Kidney tubule cell (primary cell): ENCODE results near the gene SCO2.

Experiments used
- DNase-seq: peaks from one replicate; pipeline ENCODE4 v3.0.0-alpha.2; 2018; ENCODE audit warnings: low spot score

The SCO2 gene

DNA sequence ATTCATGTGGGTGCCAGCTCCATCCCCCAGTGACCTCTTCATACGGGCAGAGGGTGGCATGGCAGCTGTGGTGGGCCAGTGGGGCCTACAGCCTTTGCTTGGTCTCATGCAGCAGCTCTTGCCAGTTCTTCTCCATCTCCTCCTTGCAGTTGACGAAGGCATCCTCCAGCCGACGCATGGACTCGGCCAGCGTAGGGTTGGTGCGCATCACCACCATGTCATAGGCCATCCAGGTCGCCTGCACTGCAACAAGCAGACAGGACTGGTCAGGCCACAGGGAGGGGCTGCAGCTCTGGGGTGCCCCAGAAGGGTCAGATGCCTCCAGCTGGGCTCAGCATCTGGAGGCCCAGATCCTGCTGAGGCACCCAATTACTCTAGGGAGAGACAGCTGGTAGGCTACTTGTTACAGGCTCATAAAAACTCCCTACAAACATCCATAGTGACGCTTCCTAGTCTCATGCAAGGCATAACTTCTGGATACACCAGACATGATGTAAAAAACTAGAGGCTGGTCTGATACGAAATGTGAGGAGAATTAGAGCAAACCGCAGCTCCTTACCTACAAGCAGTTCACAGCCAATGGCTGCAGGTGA is 25.9 kb upstream of the SCO2 start:
- DNase-seq: no peak

DNA sequence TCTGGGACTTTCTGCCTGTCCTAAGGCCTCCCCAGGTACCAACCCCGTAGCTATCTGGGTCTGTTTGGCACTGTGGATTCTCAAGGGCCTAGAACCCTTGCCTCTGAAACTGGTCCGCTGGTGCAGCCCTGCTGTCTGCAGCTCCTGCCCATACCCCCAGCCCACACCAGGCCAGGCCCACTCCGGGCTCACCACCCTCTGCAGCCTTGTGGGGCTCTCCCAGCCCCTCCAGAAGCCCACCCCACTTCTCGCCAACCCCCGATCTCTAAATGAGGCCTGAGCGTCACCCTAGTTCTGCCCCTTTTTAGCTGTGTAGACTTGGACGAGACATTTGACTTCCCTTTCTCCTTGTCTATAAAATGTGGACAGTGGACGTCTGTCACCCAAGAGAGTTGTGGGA is 25.0 kb upstream of the SCO2 start:
- DNase-seq: no peak

DNA sequence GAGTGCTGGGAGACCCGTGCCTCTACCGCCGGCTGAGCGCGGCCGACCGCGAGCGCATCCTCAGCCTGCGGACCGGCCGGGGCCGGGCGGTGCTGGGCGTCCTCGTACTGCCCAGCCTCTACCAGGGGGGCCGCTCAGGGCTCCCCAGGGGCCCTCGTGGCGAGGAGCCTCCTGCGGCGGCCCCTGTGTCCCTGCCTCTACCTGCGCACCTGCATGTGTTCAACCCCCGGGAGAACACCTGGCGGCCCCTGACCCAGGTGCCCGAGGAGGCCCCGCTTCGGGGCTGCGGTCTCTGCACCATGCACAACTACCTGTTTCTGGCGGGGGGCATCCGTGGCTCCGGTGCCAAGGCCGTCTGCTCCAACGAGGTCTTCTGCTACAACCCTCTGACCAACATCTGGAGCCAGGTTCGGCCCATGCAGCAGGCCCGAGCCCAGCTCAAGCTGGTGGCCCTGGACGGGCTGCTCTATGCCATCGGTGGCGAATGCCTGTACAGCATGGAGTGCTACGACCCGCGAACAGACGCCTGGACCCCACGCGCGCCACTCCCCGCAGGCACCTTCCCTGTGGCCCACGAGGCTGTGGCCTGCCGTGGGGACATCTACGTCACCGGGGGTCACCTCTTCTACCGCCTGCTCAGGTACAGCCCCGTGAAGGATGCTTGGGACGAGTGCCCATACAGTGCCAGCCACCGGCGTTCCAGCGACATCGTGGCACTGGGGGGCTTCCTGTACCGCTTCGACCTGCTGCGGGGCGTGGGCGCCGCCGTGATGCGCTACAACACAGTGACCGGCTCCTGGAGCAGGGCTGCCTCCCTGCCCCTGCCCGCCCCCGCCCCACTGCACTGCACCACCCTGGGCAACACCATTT is 23.8 kb upstream of the SCO2 start:
- DNase-seq: no peak

DNA sequence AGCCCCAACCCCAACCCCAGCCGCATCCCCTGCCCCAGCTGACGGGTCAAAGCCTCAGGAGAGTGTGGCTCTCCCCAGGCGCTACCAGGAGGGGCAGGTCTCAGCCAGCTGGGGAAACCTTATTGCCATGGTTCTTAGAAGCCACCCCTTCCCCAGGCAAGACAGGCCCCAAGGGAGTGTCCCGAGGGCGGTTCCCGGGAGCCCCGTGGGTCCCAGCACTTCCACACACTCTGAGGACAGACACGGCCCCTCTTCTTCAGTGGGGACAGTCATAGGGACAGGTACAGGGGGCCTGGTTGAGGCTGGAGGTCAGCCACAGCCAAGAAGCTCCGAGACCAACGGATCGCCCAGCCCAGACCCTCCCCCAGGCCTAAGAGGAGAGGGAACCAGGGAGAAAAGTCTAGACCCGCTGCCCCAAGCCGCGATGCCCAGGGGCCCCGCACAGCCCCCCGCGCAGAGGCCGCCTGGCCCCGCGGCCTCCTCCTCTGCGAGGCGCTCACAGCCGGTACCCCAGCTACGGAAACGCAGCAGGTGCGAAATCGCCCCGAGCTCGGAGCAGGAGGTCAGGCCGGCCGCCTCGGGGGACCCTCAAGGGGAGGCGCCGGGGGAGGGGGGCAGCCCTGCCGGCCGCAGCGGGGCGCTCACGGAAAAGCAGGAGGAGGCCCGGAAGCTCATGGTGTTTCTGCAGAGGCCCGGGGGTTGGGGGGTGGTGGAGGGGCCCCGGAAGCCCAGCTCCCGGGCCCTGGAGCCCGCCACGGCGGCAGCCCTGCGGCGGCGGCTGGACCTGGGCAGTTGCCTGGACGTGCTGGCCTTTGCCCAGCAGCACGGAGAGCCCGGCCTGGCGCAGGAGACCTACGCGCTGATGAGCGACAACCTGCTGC is 22.9 kb upstream of the SCO2 start:
- no peak for DNase-seq

DNA sequence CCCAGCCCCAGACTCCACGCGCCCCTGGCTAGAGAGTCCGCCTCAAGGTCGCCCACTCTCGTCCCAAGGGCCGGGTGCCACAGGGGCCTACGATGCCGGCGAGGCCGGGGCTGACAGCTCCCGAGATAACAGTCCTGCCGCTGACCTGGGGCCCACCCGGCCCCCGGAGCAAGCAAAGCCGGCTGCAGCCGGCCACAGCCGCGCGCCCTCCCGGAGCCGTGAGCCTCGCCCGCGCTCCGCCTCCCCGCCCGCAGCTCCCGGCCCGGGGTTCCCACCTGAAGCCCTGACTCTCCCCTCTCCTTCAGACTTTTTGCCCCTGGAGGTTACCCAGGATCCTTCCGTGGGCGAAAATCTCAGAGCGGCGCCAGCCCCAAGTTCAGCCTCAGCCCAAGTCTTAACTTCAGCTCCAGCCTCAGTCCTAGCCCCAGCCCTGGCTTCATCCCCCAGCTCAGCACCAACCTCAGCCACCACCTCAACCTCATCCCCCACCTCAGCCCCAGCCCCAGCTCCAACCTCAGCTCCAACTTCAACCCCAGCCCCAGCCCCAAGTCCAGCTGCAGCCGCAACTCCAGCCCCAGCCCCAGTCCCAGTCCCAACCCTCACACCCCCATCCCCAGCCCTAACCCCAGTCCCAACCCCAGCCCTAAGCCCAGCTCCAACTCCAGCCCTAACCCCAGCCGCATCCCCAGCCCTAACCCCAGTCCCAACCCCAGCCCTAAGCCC is 22.0 kb upstream of the SCO2 start:
- no peak for DNase-seq

DNA sequence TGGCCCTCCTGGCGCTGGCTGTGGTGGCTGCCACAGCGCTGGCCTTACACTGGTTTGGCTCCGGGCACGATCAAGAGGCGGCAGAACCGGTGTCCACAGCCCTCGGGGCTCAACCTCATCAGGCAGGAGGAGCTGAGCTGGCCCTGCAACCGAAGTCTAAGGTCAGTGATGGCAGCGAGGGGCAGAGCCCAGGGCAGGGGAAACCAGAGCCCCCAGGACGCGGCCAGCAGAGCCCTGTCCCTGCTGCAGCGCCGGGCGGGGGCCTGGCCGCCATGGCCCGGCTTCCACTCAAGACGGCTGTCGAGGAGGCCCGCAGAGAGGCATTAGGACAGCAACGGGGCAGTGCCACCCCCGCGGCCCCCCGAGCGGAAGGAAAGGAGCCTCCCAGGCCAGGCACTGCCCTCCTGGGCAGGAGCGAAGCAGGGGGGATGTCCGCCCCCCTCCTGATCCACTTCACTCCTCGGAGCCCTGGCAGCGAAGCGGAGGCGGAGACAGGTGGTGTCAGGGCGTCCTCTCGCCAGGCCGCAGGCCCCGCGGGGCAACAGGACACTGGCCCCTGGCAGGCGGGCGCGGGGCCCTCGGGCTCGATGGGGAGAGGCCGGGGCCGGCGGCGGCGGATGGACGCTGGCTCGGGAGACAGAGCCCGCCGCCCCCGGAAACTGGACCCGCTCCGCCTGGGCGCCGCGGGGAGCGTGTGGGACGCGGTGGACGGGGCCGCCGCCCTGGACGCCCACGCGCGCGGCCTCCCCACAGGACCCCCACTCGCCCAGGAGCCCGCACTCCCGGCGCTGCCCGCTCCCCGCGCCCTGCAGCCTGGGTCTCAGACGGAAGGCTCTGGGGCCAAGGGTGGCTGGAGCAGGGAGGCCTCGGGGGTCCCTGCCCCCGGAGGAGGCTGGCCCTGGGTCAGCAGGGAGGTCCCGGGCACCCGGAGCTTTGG is 21.2 kb upstream of the SCO2 start:
- DNase-seq: no peak

DNA sequence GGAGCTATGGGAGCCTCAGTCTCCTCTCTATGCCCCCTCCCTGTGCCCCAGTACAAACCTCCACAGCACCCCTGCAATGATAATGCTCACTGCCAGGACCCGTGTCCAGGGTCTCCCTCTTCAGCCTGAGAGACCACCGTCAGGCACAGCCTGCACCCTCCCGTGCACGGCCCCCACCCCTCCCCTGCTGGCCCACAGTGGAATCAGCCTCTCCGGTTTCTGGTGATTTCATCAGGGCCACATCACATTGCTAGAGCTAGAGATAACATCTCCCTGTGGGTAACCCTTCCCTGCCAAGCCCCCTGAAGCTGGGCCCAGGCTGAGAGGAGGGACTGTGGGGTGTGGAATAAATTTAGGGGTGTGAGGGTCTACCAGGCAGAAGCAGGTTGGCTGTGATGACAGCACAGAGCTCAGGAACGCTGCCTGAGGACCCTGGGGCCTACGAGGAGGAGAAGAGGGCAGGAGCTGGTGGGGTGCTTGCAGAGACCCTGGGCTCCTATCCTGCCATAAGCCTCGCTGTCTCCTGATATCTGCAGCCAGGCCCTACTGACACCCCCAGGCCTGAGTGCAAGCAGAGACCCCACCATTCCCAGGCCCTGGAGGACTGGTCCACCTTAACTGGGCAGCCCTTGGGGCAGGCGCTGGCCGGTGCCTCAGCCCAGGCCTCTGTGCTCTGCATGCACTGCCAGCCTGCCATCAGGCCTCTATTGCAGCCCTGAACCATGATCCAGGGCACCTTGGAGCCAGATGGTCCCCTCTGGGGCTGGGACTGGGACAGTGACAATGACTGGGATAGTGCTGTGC is 20.3 kb upstream of the SCO2 start, which contains the start of gene KLHDC7B:
Gene KLHDC7B (plus strand): TSS at position 378 of the 804 bp plus-strand sequence. CDS start 345 bp downstream, at position 723.
- DNase-seq: no peak

DNA sequence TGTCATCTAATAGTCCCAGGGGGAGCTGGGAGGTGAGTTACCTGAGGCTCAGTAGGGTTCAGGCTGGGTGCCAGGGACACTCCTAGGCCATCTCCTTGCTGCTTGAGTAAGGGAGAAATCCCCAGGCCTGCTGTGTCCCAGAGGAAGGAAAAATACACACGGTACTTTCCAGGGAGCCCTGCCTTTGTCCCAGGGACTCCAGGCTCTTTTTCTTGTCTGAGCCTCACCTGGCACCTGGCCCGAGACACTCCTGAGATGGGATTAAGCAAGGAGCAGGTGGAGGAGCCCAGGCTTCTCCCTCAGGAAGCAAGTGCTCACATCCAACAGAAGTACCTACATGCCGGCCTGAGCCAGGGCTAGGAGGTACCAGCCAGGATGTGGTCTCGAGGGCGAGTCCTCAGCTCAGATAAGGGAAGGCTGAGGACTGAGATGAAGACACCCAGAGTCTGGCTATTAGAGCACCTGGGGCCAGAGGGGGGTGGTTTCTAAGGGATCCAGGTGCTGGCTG is 19.4 kb upstream of the SCO2 start:
- peak; percentile 50 for DNase-seq

DNA sequence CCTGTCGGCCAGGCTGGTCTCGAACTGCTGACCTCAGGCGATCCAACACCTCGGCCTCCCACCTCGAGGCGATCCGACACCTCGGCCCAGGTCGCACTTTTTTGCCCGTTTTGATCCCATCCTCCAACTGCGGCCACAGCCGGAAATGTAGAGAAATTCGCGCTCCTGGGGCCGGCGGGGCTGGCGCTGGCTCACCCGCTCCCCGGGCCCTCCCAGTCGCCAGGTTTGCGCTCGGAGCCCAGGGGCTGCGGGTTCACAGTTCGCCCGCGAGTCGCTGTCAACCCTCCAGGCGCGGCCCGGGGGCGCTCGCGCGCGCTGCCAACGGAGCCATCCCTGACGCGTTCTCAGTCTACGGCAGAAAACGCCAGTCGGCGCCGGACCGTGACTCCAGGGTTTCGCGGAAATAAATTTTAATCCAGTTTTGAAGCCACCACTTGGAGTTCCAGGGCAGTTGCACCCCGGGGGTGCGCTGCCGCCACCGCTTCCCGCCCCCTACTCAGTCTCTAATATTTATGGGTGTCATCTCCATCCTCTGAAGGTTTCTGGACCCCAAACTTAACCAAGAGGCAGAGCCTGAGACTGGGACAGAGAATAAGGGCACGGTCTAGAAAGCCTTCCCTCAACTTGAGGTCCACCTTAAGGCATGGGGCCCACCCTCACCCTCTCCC is 18.8 kb upstream of the SCO2 start:
- DNase-seq: peak; percentile 83

DNA sequence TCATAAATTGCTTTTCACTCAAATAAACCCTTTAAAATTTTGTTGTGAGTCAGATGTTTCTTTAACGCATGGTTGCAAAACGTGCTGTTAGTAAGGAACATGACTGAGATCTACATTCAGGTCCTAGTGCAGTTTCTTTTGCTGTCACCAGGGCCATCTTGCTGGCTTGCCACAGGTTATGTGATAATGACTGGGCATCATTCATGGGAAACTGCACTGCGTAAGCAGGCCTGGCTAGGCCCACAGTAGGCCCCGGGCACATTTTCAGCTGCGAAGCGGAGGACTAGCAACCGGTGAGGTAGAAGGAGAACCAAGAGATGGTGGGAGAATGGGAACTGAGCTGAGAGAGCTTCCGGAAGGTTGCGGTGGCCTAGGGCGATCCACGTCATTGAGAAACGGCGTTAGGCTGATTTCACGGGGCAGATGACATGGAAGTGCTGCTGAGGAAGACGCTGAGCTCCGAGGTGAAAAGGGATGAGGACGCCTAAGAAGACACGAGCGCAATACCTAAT is 17.1 kb upstream of the SCO2 start:
- no peak for DNase-seq

DNA sequence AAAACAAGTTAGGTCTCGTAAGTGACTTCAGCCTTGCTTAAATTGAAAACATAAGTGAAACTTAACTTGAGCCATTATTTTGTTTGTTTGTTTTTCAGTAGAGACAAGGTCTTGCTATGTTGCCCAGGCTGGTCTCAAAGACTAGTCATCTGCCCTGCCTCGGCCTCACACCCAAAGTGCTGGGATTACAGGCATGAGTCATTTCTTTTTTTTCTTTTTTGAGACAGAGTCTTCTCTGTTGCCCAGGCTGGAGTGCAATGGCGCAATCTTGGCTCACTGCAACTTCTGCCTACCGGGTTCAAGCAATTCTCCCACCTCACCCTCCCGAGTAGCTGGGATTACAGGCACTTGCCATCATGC is 16.2 kb upstream of the SCO2 start:
- peak; percentile 71 for DNase-seq

DNA sequence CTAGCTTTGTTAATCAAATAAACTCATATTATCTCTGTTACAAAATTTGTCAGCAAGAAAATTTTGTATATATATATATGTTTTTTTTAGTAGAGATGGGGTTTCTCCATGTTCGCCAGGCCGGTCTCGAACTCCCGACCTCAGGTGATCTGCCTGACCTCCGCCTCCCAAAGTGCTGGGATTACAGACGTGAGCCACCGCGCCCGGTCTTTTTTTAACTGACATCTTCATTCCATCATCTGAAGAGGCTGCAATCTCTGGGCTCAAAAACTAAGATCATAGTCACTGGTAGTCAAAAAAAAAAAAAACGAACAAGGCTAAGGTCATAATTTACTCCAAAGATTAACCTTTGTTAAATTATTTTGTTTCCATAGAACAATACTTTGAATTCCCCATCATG is 15.0 kb upstream of the SCO2 start:
- DNase-seq: no peak

DNA sequence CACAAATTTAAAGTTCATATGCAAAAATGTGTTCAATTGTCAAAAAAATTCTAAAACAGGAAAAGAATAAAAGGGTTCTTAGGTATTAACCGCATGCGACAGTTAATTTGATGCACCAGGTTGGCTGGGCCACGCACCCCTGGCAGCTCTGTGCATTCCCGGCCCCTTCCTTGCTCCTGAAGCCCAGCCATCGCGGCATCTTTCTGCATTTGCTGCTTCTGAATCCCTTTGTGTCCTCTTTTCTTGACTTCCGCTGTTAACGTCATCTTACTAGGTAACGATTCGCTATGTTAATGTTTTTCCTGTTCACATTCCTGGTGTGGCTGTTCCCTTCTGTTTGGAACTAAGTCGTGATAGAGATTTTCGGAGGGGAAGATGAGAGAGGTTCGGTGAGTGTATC is 12.4 kb upstream of the SCO2 start:
- no peak for DNase-seq

DNA sequence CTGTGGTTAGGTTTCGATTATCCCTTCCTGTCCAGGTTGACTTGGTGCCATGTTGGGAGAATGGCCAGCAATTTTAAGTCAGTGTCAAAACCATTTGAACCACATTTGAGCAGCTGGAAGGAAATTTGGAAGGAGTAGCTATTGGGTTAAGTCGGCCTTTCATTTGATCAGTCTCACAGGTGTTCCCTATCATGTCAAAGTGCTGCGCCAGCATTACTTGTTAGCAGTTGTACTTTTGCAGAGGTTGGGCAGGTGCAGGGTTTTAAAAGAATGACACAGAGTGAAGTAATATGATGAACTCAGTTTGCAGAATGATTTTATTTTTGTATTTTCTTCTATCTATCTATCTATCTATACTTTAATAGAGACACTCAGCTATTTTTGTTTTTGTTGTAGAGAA is 10.8 kb upstream of the SCO2 start:
- DNase-seq: no peak

DNA sequence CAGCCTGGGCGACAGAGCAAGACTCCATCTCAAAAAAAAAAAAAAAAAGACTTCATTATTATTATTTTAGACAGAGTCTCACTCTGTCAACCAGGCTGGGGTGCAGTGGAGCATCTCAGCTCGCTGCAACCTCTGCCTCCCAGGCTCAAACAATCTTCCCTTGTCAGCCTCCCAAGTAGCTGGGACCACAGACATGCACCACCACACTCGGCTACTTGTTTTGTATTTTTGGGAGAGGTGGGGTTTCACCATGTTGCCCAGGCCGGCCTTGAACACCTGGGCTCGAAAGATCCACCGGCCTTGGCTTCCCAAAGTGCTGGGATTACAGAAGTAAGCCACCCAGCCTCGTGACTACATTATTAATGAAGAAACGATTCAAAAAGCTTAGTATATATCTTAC is 9.7 kb upstream of the SCO2 start:
- DNase-seq: no peak

DNA sequence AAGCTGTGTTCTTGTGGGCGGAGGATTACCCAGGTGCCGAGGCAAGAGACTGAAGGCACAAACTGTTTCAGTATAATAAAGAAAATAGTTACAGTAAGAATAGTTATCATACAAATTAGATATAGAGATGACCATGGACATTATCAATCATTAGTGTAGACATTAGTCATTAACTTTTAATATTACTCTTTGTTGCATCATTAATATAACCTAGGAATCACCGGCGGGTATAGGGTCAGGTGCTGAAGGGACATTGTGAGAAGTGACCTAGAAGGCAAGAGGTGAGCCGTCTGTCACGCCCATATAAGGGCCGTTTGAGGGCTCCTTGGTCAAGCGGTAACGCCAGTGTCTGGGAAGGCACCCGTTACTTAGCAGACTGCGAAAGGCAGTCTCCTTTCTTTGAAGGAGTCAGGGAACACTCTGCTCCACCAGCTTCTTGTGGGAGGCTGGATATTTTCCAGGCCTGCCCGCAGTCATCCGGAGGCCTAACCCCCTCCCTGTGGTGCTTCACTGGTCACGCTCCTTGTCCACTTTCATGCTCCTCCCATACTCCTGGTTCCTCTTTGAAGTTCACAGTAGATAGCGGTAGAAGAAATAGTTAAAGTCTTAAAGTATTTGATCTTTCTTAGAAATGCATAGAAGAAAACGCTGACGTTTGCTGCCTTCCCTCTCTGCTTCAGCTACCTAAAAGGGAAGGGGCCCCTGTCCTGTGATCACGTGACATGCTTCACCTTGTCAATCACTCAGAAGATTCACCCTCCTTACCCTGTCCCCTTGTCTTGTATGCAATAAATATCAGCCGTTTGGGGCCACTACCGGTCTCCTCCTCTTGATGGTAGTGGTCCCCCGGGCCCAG is 8.7 kb upstream of the SCO2 start:
- peak; percentile 59 for DNase-seq

DNA sequence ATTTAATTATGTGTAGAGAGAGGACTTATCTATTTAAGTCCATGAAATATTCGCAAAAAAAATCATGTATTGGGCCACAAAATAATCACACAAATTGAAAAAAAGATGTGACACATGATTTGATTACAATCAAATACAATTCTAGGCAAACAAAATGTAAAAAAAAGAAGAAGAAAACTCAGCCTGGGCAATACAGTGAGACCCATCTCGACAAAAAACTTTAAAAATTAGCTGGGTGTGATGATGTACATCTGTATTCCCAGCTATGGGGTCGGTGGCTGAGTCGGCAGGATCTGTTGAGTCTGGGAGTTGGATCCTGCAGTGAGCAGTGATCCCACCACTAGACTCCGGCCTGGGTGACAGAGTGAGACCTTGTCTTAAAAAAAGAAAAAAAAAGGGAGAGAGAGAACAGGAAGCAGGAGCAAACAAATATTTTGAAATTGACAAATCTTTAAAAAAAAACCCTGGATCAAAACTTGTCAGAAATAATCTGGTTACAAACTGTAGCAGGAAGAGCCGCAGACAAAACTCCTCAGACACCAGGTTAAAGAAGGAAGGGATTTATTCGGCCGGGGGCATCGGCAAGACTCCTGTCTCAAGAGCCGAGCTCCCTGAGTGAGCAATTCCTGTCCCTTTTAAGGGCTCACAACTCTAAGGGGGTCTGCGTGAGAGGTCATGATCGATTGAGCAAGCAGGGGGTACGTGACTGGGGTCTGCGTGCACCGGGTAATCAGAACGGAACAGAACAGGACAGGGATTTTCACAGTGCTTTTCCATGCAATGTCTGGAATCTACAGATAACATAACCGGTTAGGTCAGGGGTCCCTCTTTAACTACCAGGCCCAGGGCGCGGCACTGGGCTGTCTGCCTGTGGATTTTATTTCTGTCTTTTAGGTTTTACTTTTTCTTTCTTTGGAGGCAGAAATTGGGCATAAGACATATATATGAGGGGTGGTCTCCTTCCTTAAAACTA is 7.7 kb upstream of the SCO2 start:
- no peak for DNase-seq
